Naive thymus-derived CD4-positive, alpha-beta T cell (primary cell): ENCODE measurements around the gene TRIM54. TPM values are rescaled to one million over a fixed set of nuclear protein-coding genes. Genes with fewer than 3 reads are reported as not detected.
A peak's percentile ranks its signal among the peaks of the same experiment; 100 is the strongest.
"Not testable (repeated sequence)": the region's sequence is repeated elsewhere in the genome, so short reads cannot be mapped to it uniquely, and the experiment has no call there.

Experiments used
- ATAC-seq: fragments of 150-1000 bp; cut with Tn5 transposase; 2 replicates; pipeline ENCODE4 v1.10.0; 2021; ENCODE audit warnings: mild to moderate bottlenecking, moderate library complexity
- CTCF ChIA-PET: fragments of 350-600 bp; sonication (Branson Sonifier 250); formaldehyde crosslinking; loops from one replicate; lab custom pipeline; 2021; ENCODE audit warnings: antibody characterized with exemption; lab: Charles Lee
- POLR2A ChIA-PET: fragments of 350-600 bp; sonication (Branson Sonifier 250); formaldehyde crosslinking; loops from one replicate; lab custom pipeline; 2021; ENCODE audit warnings: antibody characterized with exemption, inconsistent platforms; lab: Charles Lee
- DNase-seq, 9 donors: peaks; one replicate each; pipeline versions ENCODE4 v3.0.0 to v3.0.0-alpha.2; 2020 to 2022; ENCODE audit warnings: mixed read lengths in 1 of 9
- H3K27ac ChIP-seq: one replicate; pipeline ENCODE4 v1.7.0; 2013; ENCODE audit warnings: mild to moderate bottlenecking, low read depth, low read length, moderate library complexity
- H3K27me3 ChIP-seq, 2 donors: one replicate each; pipeline ENCODE4 v1.7.0; 2013; ENCODE audit warnings: low read length in 2 of 2, mild to moderate bottlenecking in 2 of 2, moderate library complexity in 2 of 2; ENCODE audit not compliant: control insufficient read depth in 2 of 2, insufficient read depth in 2 of 2
- H3K36me3 ChIP-seq, 3 experiments: 1 replicate in 2 of 3; 2 replicates in 1 of 3; pipeline ENCODE4 v1.7.0; 2013; ENCODE audit warnings: low read length in 3 of 3, mild to moderate bottlenecking in 3 of 3, moderate library complexity in 1 of 3; ENCODE audit not compliant: insufficient read depth in 3 of 3, control insufficient read depth in 2 of 3
- H3K4me1 ChIP-seq, 2 donors: one replicate each; pipeline ENCODE4 v1.7.0; 2013; ENCODE audit warnings: low read length in 2 of 2, mild to moderate bottlenecking in 2 of 2, moderate library complexity in 1 of 2; ENCODE audit not compliant: control insufficient read depth in 2 of 2, insufficient read depth in 2 of 2
- H3K4me3 ChIP-seq: 2 replicates; pipeline ENCODE4 v1.7.0; 2013; ENCODE audit warnings: mild to moderate bottlenecking, low read length
- H3K9me3 ChIP-seq, 3 experiments: 1 replicate in 2 of 3; 2 replicates in 1 of 3; pipeline ENCODE4 v1.7.0; 2013; ENCODE audit warnings: low read length in 3 of 3; ENCODE audit not compliant: control insufficient read depth in 2 of 3
- H3K27ac Mint-ChIP-seq, 9 donors: one replicate each; pipeline ENCODE4 v1.8.0; 2020 to 2022; ENCODE audit warnings: mixed read lengths in 9 of 9, mild to moderate bottlenecking in 8 of 9, moderate library complexity in 5 of 9, inconsistent platforms in 2 of 9
- H3K27me3 Mint-ChIP-seq, 5 donors: one replicate each; pipeline ENCODE4 v1.8.0; 2021 to 2022; ENCODE audit warnings: mixed read lengths in 5 of 5, mild to moderate bottlenecking in 1 of 5
- H3K36me3 Mint-ChIP-seq, 5 donors: one replicate each; pipeline ENCODE4 v1.8.0; 2020 to 2022; ENCODE audit warnings: mixed read lengths in 5 of 5, mild to moderate bottlenecking in 3 of 5, inconsistent platforms in 1 of 5
- H3K4me1 Mint-ChIP-seq, 7 donors: one replicate each; pipeline ENCODE4 v1.8.0; 2020 to 2022; ENCODE audit warnings: mixed read lengths in 7 of 7, mild to moderate bottlenecking in 3 of 7, inconsistent platforms in 1 of 7
- H3K4me3 Mint-ChIP-seq, 10 donors: one replicate each; pipeline ENCODE4 v1.8.0; 2020 to 2022; ENCODE audit warnings: mild to moderate bottlenecking in 10 of 10, mixed read lengths in 10 of 10, moderate library complexity in 6 of 10, inconsistent platforms in 2 of 10
- H3K9me3 Mint-ChIP-seq, 11 donors: one replicate each; pipeline ENCODE4 v1.8.0; 2020 to 2022; ENCODE audit warnings: mixed read lengths in 11 of 11, mild to moderate bottlenecking in 4 of 11, inconsistent platforms in 1 of 11, moderate library complexity in 1 of 11
- intact Hi-C, 2 donors: fragments of 100-400 bp; cut with micrococcal nuclease; formaldehyde crosslinking; loops; one replicate each; pipeline ENCODE4 v1.15.1; 2023
- polyA plus RNA-seq, 2 donors: library from polyadenylated mRNA; unstranded; fragments of 300-500 nt; fragmentation: Illumina TruSeq; gene quantifications; one replicate each; pipeline ENCODE4 v1.2.3, GENCODE V29; 2021
- total RNA-seq, 6 experiments: library from RNA in 5 of 6; stranded (reverse) in 5 of 6; gene quantifications; 1 replicate in 5 of 6; 2 replicates in 1 of 6; pipeline ENCODE4 v1.2.3 and lab custom pipeline; 2021 to 2026

The TRIM54 gene
- total and polyA plus RNA-seq, 7 experiments from 2014 or later, result not detected

DNA sequence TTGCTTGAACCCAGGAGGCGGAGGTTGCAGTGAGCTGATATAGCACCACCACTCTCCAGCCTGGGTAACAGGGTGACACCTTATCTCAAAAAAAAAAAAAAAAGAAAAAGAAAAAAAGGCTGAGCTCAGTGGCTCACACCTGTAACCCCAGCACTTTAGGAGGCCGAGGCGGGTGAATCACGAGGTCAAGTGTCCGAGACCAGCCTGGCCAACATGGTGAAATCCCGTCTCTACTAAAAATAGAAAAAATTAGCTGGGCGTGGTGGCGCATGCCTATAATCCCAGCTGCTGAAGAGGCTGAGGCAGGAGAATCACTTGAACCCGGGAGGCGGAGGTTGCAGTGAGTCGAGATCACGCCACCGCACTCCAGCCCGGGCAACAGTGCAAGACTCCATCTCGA is 37.6 kb downstream of the TRIM54 start:
- ATAC-seq, H3K9me3 Mint-ChIP-seq, H3K4me3 ChIP-seq, intact Hi-C loops, H3K27ac ChIP-seq, H3K4me3 Mint-ChIP-seq, DNase-seq, H3K27me3 ChIP-seq, H3K27ac Mint-ChIP-seq, H3K27me3 Mint-ChIP-seq, H3K9me3 ChIP-seq: not testable (repeated sequence)
- H3K36me3 ChIP-seq, result peaks cover 0 to 29% (median 0%) of the 10 kb centered on the region in 3 experiments
- ChIA-PET POLR2A (interaction anchor here (0.7 to 1.1 kb wide), 2 partner anchors 8 to 574 kb away, joined by 3 to 4 read pairs; no protein-coding TSS in a partner anchor), CTCF (interaction anchor here (1.4 kb wide), 1 partner anchor 17 kb away, joined by 6 read pairs; no protein-coding TSS in a partner anchor)
- Mint-ChIP-seq H3K4me1 (peaks cover 12 to 30% (median 23%) of the 10 kb centered on the region in 7 donors), H3K36me3 (peaks cover 0 to 13% (median 0%) of the 10 kb centered on the region in 5 donors)
- peaks cover 17 to 22% of the 10 kb centered on the region in 2 donors for H3K4me1 ChIP-seq

DNA sequence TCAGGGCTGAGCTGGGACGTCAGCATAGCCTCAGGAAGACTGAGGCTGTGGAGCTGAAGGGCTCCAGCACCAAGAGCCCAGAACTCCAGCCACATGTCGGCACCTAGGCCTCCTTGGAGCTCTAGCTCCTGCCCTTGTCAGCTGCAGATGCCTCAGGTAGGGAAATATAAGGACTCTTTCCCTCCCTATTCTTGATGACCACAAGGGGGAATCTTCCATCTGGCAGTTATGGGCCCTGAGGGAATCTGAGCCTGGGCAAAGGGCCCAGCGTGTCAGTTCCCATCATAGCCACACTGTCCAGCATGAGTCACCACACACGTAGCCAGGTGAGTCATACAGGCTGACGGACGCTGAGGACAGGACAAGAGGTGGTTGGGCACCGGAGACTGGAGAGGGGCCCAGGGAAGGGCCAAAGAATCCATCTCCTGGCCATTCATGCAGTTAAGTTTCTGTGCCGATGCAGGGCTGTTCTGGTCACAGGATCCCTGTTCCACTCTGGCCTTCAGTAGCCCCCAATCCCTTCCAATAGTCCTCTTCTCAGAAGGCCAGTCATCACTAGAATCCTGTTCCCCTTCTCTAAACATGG is 38.8 kb downstream of the TRIM54 start:
- POLR2A ChIA-PET, result interaction anchor here (0.7 to 1.3 kb wide), 2 partner anchors 8 to 11 kb away, joined by 3 to 4 read pairs; no protein-coding TSS in a partner anchor
- Histone ChIP-seq H3K4me1 (peaks cover 17 to 22% of the 10 kb centered on the region in 2 donors), H3K4me3 (no peak overlapping the region), H3K27me3 (no peaks in the 10 kb centered on the region), H3K9me3 (no peaks in the 10 kb centered on the region), H3K27ac (no peak overlapping the region), H3K36me3 (peaks cover 0 to 27% (median 0%) of the 10 kb centered on the region in 3 experiments)
- intact Hi-C loops, result no loop called here
- Mint-ChIP-seq H3K27ac (peak overlapping the region in 3 of 9 donors; percentile 9 to 99 (median 29)), H3K27me3 (no peaks in the 10 kb centered on the region), H3K4me1 (peaks cover 12 to 30% (median 23%) of the 10 kb centered on the region in 7 donors), H3K4me3 (peak overlapping the region in 6 of 10 donors; percentile 25 to 100 (median 78)), H3K36me3 (peaks cover 0 to 15% (median 3%) of the 10 kb centered on the region in 5 donors), H3K9me3 (peaks cover 0 to 2% (median 0%) of the 10 kb centered on the region in 11 donors)
- no peak for DNase-seq
- CTCF ChIA-PET, result interaction anchor here (1.4 kb wide), 1 partner anchor 18 kb away, joined by 6 read pairs; no protein-coding TSS in a partner anchor
- ATAC-seq, result no peak

DNA sequence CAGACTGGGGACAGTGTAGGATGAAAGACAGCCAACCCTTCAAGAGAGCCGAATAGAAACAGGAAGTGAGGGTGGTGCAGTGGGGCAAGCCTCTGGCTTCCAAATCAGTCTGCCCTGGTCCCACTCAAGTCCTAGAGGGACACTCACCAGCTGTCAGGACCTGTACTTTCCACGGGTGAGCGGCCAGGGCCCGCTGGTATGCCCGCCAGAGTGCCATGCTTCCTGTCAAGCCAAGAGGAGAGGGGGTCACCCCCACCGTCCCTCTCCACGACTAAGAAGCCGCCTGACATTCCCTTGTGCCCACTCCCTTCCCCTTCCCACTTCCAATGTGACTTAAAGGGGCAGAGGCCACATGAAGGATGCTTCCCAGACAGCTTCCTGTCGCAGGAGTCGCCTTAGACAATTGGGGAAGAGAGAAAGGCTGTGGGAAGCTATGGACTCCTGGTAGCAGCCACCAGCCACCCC is 40.1 kb downstream of the TRIM54 start:
- H3K9me3 Mint-ChIP-seq, result peaks cover 0 to 2% (median 0%) of the 10 kb centered on the region in 11 donors
- intact Hi-C loops, result loop anchor here (2.0 kb wide), 3 partner anchors 58 to 306 kb away; partner anchors contain the start of genes CCDC121 (in 1 of the 2), GPN1 (in 1 of the 2) and PREB (in 1 of the 2)
- H3K4me3 Mint-ChIP-seq, result peak overlapping the region; percentile 91 to 100 (median 99)
- no peaks in the 10 kb centered on the region for H3K27me3 ChIP-seq
- ChIA-PET POLR2A (interaction anchor here (0.7 to 4.7 kb wide), 16 partner anchors 11 to 272 kb away, joined by 3 to 40 read pairs (median 4); partner anchors contain the start of genes AGBL5, EIF2B4, GTF3C2 and KHK), CTCF (interaction anchor here (0.9 to 2.6 kb wide), 3 partner anchors 13 to 272 kb away, joined by 3 to 9 read pairs (median 3); no protein-coding TSS in a partner anchor)
- peaks cover 0 to 27% (median 0%) of the 10 kb centered on the region in 3 experiments for H3K36me3 ChIP-seq
- H3K4me1 Mint-ChIP-seq, result peaks cover 14 to 30% (median 23%) of the 10 kb centered on the region in 7 donors
- peaks cover 8 to 23% (median 11%) of the 10 kb centered on the region in 5 donors for H3K36me3 Mint-ChIP-seq
- peak overlapping the region; percentile 99 for H3K4me3 ChIP-seq
- peak in 3 of 9 donors; percentile 5 to 17 (median 13) for DNase-seq
- no peaks in the 10 kb centered on the region for H3K27me3 Mint-ChIP-seq
- ATAC-seq, result peak; percentile 28
- no peaks in the 10 kb centered on the region for H3K9me3 ChIP-seq
- H3K27ac ChIP-seq, result peak overlapping the region; percentile 95
- peaks cover 17 to 22% of the 10 kb centered on the region in 2 donors for H3K4me1 ChIP-seq
- peak overlapping the region; percentile 93 to 100 (median 99) for H3K27ac Mint-ChIP-seq

DNA sequence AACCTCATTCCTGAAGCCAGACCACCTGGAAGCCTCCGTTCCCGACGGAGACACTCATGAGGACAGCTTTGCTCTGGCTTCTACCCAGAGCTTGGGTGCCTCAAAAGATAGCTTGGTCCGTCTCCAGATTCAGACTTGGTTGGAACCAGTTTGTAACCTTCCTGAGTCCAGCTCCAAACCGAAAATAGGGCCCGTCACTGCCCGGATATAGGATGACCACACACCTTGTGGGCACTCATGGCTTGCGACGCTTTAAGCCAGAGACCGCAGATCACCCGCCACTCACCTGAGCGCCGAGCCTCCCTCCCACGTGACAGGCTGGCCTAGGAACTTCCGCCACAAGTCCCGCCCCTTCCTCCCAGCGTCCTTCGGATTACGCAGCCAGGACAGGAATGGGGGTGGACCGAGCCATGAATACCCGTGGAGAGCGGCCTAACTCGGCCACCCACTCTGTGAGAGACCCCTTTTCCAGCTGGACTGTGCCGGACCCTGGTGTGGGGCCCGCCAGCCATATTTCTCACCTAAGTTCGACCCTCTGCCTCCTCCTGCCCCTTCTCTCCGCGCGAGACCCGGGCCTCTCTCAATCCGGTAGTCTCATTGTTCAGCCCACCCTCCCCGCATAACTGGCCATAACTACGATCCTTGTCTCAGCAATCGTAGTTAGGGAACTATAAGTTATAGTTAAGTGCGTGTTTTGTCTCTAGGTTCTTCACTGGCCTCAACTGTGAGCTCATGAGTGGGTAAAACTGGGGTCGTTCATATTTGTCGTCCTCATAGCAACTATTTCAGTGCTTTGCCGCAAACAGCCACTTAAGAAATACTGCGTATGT is 40.8 kb downstream of the TRIM54 start, which contains the start of gene MPV17:
TSS of gene MPV17 (minus strand) at position 332 of the 830 bp plus-strand sequence. CDS start 580 bp downstream, outside the sequence.
- ATAC-seq, result peak; percentile 98
- peak within 1 kb of the TSS; percentile 99 for H3K4me3 ChIP-seq

DNA sequence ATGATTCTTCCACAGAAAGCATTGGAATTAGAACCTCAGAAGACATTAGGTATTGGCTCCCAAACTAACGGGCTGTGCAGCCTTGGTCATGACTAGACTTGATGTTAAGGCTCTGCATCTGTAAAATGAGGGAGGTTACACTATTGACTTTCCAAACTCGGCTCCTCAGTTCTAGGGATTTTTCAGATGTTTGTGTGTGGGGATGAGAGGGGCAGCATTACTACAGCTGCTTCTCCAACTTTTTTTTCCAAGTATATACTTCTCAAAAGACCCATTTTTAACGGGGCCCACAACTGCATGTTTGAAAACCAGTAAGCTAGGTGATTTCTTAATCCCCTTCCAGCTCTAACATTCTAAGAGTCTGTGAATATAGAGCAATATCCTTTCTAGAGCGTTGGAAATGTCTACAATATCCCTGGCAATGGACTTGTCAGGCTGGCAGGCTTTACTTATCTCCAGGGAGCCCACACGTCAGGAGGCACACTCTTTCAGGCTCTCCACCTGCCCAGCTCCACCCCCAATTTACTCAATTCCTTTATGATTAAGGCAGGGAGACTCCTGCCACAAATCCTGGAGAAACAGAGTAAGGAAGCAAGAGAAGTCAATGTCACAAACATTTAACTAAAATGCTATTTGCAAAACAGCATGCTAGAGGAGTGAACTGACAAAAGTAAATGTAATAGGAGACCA is 41.5 kb downstream of the TRIM54 start:
- Mint-ChIP-seq H3K4me1 (peaks cover 14 to 30% (median 23%) of the 10 kb centered on the region in 7 donors), H3K36me3 (peaks cover 10 to 31% (median 19%) of the 10 kb centered on the region in 5 donors), H3K27me3 (no peaks in the 10 kb centered on the region), H3K9me3 (peaks cover 0 to 2% (median 0%) of the 10 kb centered on the region in 11 donors), H3K4me3 (peak overlapping the region; percentile 91 to 100 (median 99)), H3K27ac (peak overlapping the region; percentile 93 to 100 (median 99))
- ATAC-seq, result no peak
- DNase-seq, result no peak
- intact Hi-C loops, result loop anchor here (1.0 to 2.0 kb wide), 13 partner anchors 33 to 538 kb away; partner anchors contain the start of genes CAD (in 2 of the 2), EIF2B4 (in 2 of the 2), PPM1G (in 2 of the 2) and PREB (in 2 of the 2)
- Histone ChIP-seq H3K27ac (peak overlapping the region; percentile 95), H3K27me3 (no peaks in the 10 kb centered on the region), H3K36me3 (peaks cover 4 to 34% (median 10%) of the 10 kb centered on the region in 3 experiments), H3K9me3 (no peaks in the 10 kb centered on the region), H3K4me3 (peak overlapping the region; percentile 99), H3K4me1 (peaks cover 17 to 22% of the 10 kb centered on the region in 2 donors)
- CTCF ChIA-PET, result interaction anchor here (1.2 to 2.6 kb wide), 3 partner anchors 20 to 105 kb away, joined by 4 to 9 read pairs (median 6); partner anchors contain the start of gene NRBP1
- POLR2A ChIA-PET, result interaction anchor here (0.6 to 4.7 kb wide), 20 partner anchors 9 to 273 kb away, joined by 3 to 40 read pairs (median 5); partner anchors contain the start of genes AGBL5, ATRAID, EIF2B4 and GTF3C2

More for the DNA sequence above, 40.8 kb downstream of the TRIM54 start, which contains the start of gene MPV17:
- H3K27ac ChIP-seq, result peak within 1 kb of the TSS; percentile 95
- intact Hi-C loops, result loop anchor here (1.0 to 2.0 kb wide), 13 partner anchors 33 to 538 kb away; partner anchors contain the start of genes CAD (in 2 of the 2), EIF2B4 (in 2 of the 2), PPM1G (in 2 of the 2) and PREB (in 2 of the 2)
- Mint-ChIP-seq H3K27ac (peak within 1 kb of the TSS; percentile 93 to 100 (median 99)), H3K4me3 (peak within 1 kb of the TSS; percentile 91 to 100 (median 99)), H3K36me3 (peaks cover 10 to 24% (median 14%) of the 10 kb centered on the region in 5 donors), H3K4me1 (peaks cover 14 to 30% (median 23%) of the 10 kb centered on the region in 7 donors), H3K27me3 (no peaks in the 10 kb centered on the region), H3K9me3 (peaks cover 0 to 2% (median 0%) of the 10 kb centered on the region in 11 donors)
- DNase-seq, result peak; percentile 65 to 87 (median 82)
- POLR2A ChIA-PET, result interaction anchor here (0.6 to 4.7 kb wide), 26 partner anchors 9 to 272 kb away, joined by 3 to 40 read pairs (median 4); partner anchors contain the start of genes AGBL5, ATRAID, EIF2B4 and GTF3C2
- no peaks in the 10 kb centered on the region for H3K9me3 ChIP-seq
- peaks cover 0 to 26% (median 3%) of the 10 kb centered on the region in 3 experiments for H3K36me3 ChIP-seq
- no peaks in the 10 kb centered on the region for H3K27me3 ChIP-seq
- peaks cover 17 to 22% of the 10 kb centered on the region in 2 donors for H3K4me1 ChIP-seq
- CTCF ChIA-PET, result interaction anchor here (0.9 to 2.6 kb wide), 5 partner anchors 12 to 272 kb away, joined by 3 to 9 read pairs (median 4); partner anchors contain the start of gene NRBP1
